Epithelial cell of proximal tubule (primary cell): ENCODE measurements around the gene MBNL2. TPM values are rescaled to one million over a fixed set of nuclear protein-coding genes. Genes with fewer than 3 reads are reported as not detected.

Experiments used
- DNase-seq: peaks from one replicate; pipeline ENCODE4 v3.0.0-alpha.2; 2011; ENCODE audit warnings: low read depth
- H3K4me3 ChIP-seq: 2 replicates; pipeline ENCODE4 v1.5.1; 2011; ENCODE audit warnings: low read depth, mild to moderate bottlenecking, low read length
- total RNA-seq: library from RNA; depleted of rRNA; stranded (reverse); fragments of >200 nt; gene quantifications from 2 replicates; pipeline ENCODE4 v1.2.3, GENCODE V29; 2015
- TF ChIP-seq, protein P1 (sequence below): conservative IDR thresholded peaks from 2 replicates; pipeline ENCODE4 v1.5.1; 2012; ENCODE audit warnings: low read depth, mild to moderate bottlenecking, low read length

MBNL2 gene
- total RNA-seq, 1 donor from 2014 or later: 28.8 TPM

DNA sequence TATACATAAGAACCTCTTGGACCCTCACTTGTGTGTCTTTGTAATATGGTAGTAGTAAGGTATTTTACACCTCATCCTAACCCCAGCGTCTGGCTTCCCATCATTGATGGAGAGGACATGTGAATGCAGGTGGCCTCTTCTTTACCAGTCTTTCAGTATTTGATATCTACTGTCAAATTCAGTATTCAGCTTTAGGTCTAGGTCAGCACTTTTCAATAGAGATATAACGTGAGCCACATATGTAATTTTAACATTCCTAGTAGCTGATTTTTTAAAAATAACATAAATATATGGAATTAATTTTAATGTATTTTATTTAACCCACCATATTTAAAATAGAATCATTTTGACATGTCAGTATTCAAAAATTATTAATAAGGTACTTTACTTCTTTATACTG lies 214.7 kb downstream of the MBNL2 start:
- TF ChIP-seq, protein P1, sequence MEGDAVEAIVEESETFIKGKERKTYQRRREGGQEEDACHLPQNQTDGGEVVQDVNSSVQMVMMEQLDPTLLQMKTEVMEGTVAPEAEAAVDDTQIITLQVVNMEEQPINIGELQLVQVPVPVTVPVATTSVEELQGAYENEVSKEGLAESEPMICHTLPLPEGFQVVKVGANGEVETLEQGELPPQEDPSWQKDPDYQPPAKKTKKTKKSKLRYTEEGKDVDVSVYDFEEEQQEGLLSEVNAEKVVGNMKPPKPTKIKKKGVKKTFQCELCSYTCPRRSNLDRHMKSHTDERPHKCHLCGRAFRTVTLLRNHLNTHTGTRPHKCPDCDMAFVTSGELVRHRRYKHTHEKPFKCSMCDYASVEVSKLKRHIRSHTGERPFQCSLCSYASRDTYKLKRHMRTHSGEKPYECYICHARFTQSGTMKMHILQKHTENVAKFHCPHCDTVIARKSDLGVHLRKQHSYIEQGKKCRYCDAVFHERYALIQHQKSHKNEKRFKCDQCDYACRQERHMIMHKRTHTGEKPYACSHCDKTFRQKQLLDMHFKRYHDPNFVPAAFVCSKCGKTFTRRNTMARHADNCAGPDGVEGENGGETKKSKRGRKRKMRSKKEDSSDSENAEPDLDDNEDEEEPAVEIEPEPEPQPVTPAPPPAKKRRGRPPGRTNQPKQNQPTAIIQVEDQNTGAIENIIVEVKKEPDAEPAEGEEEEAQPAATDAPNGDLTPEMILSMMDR: no peak
- DNase-seq: no peak
- no peak overlapping the region for H3K4me3 ChIP-seq

DNA sequence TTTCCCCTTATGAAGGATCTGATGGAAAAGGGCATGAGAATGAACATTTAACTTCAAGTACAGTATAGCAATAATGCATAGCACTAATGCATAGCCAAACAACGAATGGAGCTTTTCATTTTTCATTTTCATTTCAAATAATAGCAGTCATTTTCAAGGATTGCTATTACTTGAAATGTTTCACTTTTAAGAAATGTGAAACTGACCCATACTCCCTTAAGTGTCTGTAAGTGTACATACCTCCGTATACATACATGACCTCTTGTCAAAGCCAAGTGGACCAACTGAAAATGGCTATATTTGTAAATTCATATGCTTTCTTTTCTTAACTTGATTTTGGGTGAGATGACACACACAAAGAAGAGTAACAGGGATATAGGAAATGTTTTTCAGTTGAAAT lies 215.6 kb downstream of the MBNL2 start:
- no peak overlapping the region for H3K4me3 ChIP-seq
- TF ChIP-seq, protein P1: no peak
- no peak for DNase-seq

DNA sequence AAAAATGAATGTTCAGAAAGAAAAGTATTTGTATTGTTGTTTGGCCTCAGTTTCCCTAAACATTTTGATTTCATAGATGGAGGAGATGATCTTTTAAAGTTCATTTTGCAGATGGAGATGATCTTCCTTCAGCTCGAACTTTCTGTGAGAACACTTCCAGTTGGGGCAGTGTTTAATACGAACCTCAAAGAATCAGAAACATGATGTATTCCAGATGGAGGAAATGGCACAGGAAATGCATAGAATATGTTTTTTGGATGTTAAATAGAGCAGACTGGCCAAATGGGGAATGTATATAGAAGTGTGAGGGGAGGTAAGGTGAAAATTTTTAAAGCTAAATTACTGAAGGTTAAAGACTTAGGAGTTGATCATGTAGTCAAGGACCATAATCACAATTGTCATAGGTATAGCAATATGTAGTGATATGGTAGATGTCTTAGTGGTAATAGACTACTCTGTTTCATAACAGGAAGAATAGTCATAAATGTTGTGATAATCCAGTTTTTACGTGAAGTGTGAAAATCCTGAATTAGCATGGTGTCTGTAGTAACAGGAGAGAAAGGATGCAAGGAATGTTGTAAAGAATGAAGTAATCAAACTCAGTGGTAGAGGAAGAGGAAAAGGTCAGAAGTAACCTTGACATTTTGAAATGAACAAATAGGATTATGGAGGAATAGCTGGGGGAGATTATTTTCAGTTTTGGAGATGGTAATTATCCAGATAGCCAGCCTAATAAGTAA lies 216.9 kb downstream of the MBNL2 start:
- DNase-seq: no peak
- TF ChIP-seq, protein P1: no peak
- no peak overlapping the region for H3K4me3 ChIP-seq

DNA sequence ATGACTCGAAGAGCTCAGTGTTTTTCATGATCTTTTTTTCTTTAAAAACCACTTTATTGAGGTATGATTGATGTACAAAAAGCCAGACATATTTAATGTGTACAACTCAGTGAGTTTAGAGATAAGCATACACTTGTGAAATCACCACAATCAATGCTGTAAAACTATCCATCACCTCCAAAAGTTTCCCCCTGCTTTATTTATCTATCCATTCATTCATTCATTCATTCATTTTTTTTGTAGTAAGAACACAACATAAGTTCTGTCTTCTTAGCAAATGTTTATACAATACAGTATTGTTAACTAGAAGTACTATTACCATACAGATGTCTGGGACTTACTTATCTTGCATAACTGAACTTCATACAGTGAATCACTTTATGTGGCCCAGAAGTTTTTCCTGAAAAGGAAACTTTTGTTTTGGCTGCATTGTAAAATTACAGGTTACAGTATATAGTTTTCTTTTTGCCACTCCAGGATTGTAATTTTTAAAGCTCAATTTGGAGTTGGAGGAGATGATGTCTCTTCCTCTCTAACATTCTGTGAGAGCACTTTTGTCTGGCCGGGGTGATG lies 218.6 kb downstream of the MBNL2 start:
- no peak overlapping the region for H3K4me3 ChIP-seq
- TF ChIP-seq, protein P1: no peak
- no peak for DNase-seq

DNA sequence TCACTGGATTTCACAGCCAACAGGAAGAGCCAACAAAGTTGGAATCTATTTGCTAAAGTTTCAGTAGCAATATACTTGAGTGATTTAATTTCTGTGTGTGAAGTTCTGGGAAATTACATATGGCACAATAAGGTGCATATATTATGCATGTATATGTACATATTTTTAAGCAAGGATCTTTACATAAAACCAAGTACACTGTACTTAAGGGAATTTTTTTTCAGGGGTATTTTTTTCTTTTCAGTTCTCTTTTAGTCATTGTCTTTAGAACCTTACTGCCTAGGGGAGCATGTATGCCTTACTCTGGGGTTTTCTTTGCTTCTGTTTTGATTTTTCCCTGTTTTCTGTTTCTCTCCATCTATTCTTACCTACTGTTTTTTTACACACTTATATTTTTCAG lies 219.2 kb downstream of the MBNL2 start:
- no peak overlapping the region for H3K4me3 ChIP-seq
- no peak for DNase-seq
- TF ChIP-seq, protein P1: no peak

Other genes starting within 250 kb of the MBNL2 start
- 0.36 TPM in 1 of 2 replicates, not detected in the other for gene OXGR1, start 227.9 kb upstream of the MBNL2 start, total RNA-seq
- gene RAP2A, start 211.8 kb downstream of the MBNL2 start, total RNA-seq: 12.9 and 17.5 TPM in 2 replicates